Osteoblast (primary cell): ENCODE data around the gene HSPA12B. TPM values are rescaled to one million over a fixed set of nuclear protein-coding genes. Genes with fewer than 3 reads are reported as not detected.

Experiments
- DNase-seq: peaks from one replicate; pipeline ENCODE4 v3.0.0; 2011; ENCODE audit warnings: low spot score, mixed read lengths; ENCODE audit not compliant: insufficient read length; ENCODE audit errors: missing footprints
- H2AFZ ChIP-seq: 2 replicates; pipeline ENCODE4 v1.6.0; 2011; ENCODE audit warnings: mild to moderate bottlenecking, low read length
- H3K27ac ChIP-seq: 2 replicates; pipeline ENCODE4 v1.5.1; 2011; ENCODE audit warnings: mild to moderate bottlenecking, low read depth, low read length, moderate library complexity
- H3K27me3 ChIP-seq: 2 replicates; pipeline ENCODE4 v1.6.0; 2012; ENCODE audit warnings: mild to moderate bottlenecking, control low read depth, inconsistent platforms, low read length, moderate library complexity; ENCODE audit not compliant: insufficient read depth
- H3K36me3 ChIP-seq: 2 replicates; pipeline ENCODE4 v1.5.1; 2011; ENCODE audit warnings: mild to moderate bottlenecking, low read length, control low read depth, moderate library complexity; ENCODE audit not compliant: insufficient read depth
- H3K4me1 ChIP-seq: 2 replicates; pipeline ENCODE4 v1.5.1; 2011; ENCODE audit warnings: mild to moderate bottlenecking, low read length, control low read depth, moderate library complexity; ENCODE audit not compliant: insufficient read depth
- H3K4me2 ChIP-seq: 2 replicates; pipeline ENCODE4 v1.6.0; 2011; ENCODE audit warnings: mild to moderate bottlenecking, low read length; ENCODE audit not compliant: insufficient read depth
- H3K4me3 ChIP-seq: fragments of 200-600 bp; sonication (generic); 3 replicates; pipeline ENCODE4 v1.5.1; 2012; ENCODE audit warnings: mild to moderate bottlenecking, low read length, inconsistent platforms; ENCODE audit not compliant: insufficient read depth
- H3K79me2 ChIP-seq: 2 replicates; pipeline ENCODE4 v1.6.0; 2012; ENCODE audit warnings: mild to moderate bottlenecking, low read length, control low read depth, inconsistent platforms; ENCODE audit not compliant: insufficient read depth
- H3K9me3 ChIP-seq: 2 replicates; pipeline ENCODE4 v1.5.1; 2011; ENCODE audit warnings: low read depth, low read length, control low read depth
- H4K20me1 ChIP-seq: 2 replicates; pipeline ENCODE4 v1.6.0; 2012; ENCODE audit warnings: mild to moderate bottlenecking, low read length, control low read depth; ENCODE audit not compliant: insufficient read depth
- total RNA-seq: library from RNA; depleted of rRNA; stranded (reverse); fragments of >200 nt; gene quantifications from 2 replicates; pipeline ENCODE4 v1.2.3, GENCODE V29; 2012
- TF ChIP-seq, protein P1 (sequence below): IDR thresholded peaks from 2 replicates; pipeline ENCODE4 v1.5.1; 2011; ENCODE audit warnings: mild to moderate bottlenecking, low read depth, low read length, moderate library complexity; ENCODE audit errors: extremely low read depth

Gene HSPA12B
- total RNA-seq, 1 donor: not detected

DNA sequence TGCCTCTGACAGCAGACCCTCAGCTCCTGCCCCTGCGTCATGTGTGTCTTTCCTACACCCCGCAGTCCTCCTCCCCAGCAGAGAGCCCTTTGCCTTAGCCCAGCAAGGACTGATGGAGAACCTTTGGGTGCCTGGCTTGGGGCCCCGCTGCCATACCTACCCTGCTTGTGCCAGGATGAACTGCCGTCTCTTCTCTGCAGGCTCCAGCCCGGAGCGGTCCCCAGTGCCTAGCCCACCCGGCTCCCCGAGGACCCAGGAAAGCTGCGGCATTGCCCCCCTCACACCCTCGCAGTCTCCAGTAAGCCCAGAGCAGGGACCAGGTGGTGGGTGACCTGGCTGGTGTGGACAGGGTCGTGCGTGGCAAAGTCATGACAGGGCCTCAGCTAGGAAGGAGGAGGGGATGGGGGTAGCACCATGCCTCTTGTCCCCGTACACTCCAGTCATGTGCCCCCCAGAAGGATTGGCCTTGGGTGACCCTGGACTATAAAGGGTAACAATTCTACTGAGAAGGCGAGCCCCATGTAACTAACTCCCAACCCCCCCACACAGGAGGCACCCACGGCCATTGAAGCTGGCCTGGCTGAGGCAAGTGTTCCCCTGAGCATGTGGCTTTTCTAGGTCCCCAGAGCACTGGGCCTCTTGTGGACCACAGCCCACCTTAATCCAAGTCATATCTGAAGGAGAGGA lies 8.3 kb downstream of the HSPA12B start:
- H3K27me3 ChIP-seq: peaks cover 11% of the 10 kb centered on the region
- H3K9me3 ChIP-seq: no peaks in the 10 kb centered on the region
- no peak overlapping the region for H2AFZ ChIP-seq
- DNase-seq: peak; percentile 74
- H3K27ac ChIP-seq: no peak overlapping the region
- no peaks in the 10 kb centered on the region for H3K79me2 ChIP-seq
- H3K36me3 ChIP-seq: no peaks in the 10 kb centered on the region
- H3K4me1 ChIP-seq: no peaks in the 10 kb centered on the region
- TF ChIP-seq, protein P1, sequence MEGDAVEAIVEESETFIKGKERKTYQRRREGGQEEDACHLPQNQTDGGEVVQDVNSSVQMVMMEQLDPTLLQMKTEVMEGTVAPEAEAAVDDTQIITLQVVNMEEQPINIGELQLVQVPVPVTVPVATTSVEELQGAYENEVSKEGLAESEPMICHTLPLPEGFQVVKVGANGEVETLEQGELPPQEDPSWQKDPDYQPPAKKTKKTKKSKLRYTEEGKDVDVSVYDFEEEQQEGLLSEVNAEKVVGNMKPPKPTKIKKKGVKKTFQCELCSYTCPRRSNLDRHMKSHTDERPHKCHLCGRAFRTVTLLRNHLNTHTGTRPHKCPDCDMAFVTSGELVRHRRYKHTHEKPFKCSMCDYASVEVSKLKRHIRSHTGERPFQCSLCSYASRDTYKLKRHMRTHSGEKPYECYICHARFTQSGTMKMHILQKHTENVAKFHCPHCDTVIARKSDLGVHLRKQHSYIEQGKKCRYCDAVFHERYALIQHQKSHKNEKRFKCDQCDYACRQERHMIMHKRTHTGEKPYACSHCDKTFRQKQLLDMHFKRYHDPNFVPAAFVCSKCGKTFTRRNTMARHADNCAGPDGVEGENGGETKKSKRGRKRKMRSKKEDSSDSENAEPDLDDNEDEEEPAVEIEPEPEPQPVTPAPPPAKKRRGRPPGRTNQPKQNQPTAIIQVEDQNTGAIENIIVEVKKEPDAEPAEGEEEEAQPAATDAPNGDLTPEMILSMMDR: no peak
- no peak overlapping the region for H3K4me2 ChIP-seq
- no peaks in the 10 kb centered on the region for H4K20me1 ChIP-seq
- H3K4me3 ChIP-seq: no peak overlapping the region

DNA sequence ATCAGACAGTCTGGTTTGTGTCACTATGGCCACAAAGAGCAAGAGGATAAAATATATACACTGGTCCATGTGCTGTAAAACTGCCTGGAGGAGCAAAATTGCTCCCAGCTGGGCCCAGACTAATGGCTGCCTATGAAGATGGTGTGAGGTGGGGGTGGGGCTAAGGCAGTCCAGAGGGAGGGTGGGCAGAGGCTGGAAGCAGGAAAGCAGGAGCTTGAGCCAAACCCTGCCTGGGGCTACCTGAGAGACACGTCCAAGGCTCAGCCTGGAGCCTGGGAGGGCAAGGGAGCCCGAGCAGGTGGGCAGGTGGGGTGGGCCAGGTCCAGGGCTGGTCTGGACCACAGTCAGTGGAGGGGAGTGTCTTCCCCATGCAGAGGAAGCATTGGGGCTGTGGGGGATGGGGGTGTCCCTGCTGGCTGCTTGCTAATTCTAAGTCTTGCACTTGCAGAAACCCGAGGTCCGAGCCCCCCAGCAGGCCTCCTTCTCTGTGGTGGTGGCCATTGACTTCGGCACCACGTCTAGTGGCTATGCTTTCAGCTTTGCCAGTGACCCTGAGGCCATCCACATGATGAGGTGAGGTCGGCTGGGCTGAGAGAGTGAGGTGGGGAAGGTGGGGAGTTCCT lies 9.5 kb downstream of the HSPA12B start:
- no peaks in the 10 kb centered on the region for H3K36me3 ChIP-seq
- H3K4me2 ChIP-seq: no peak overlapping the region
- TF ChIP-seq, protein P1: no peak
- no peak overlapping the region for H3K4me3 ChIP-seq
- H3K79me2 ChIP-seq: no peaks in the 10 kb centered on the region
- no peaks in the 10 kb centered on the region for H4K20me1 ChIP-seq
- no peaks in the 10 kb centered on the region for H3K9me3 ChIP-seq
- no peak overlapping the region for H2AFZ ChIP-seq
- DNase-seq: peak; percentile 82
- H3K4me1 ChIP-seq: no peaks in the 10 kb centered on the region
- peaks cover 11% of the 10 kb centered on the region for H3K27me3 ChIP-seq
- H3K27ac ChIP-seq: no peak overlapping the region

DNA sequence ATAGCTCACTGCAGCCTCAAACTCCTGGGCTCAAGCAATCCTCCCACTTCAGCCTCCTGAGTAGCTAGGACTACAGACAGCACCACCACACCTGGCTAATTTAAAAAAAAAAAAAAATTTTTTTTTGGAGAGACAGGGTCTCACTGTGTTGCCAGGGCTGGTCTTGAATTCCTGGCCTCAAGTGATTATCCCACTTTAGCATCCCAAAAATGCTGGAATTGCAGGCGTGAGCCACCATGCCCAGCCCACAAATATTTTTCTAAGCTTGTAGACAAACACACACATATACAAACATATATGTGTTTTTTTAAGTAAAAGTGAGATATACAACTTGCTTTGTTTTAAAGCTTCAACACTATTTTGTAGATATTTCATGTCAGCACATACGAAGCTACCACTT lies 10.8 kb downstream of the HSPA12B start:
- Histone ChIP-seq H3K79me2 (no peaks in the 10 kb centered on the region), H3K4me3 (no peak overlapping the region), H3K27me3 (peaks cover 9% of the 10 kb centered on the region), H3K36me3 (no peaks in the 10 kb centered on the region), H3K4me1 (no peaks in the 10 kb centered on the region), H3K27ac (no peak overlapping the region), H2AFZ (no peak overlapping the region), H3K9me3 (no peaks in the 10 kb centered on the region), H4K20me1 (no peaks in the 10 kb centered on the region), H3K4me2 (no peak overlapping the region)
- DNase-seq: no peak
- TF ChIP-seq, protein P1: no peak

GRCh38 chr20:3744037-3744436 lies 11.6 kb downstream of the HSPA12B start:
- peak; percentile 62 for DNase-seq
- Histone ChIP-seq H3K36me3 (no peaks in the 10 kb centered on the region), H3K79me2 (no peaks in the 10 kb centered on the region), H3K4me2 (no peak overlapping the region), H3K9me3 (no peaks in the 10 kb centered on the region), H3K4me1 (no peaks in the 10 kb centered on the region), H4K20me1 (no peaks in the 10 kb centered on the region), H3K27me3 (peaks cover 3% of the 10 kb centered on the region), H3K4me3 (no peak overlapping the region), H2AFZ (no peak overlapping the region), H3K27ac (no peak overlapping the region)
- TF ChIP-seq, protein P1: no peak
